ENCODE measurements around the gene NLRX1. TPM values are rescaled to one million over a fixed set of nuclear protein-coding genes. Genes with fewer than 3 reads are reported as not detected.
"Not testable (repeated sequence)": the region's sequence is repeated elsewhere in the genome, so short reads cannot be mapped to it uniquely, and the experiment has no call there.

NLRX1 gene
- total and polyA plus RNA-seq, 4 donors: 4.2 to 12.0 (median 10.4) TPM

GRCh38 chr11:119223856-119224255 is 55.3 kb downstream of the NLRX1 start:
- 92% methylated on average over 1 of the region's 1 CpG for WGBS
- no peaks in the 10 kb centered on the region for H3K9me3 ChIP-seq (ENCODE audit: control insufficient read depth in 4 of 4, low read length in 3 of 4)

GRCh38 chr11:119228535-119229287 is 60.2 kb downstream of the NLRX1 start:
- not testable (repeated sequence) for H3K9ac ChIP-seq (ENCODE audit: low read depth in 1 of 2, low read length in 2 of 2); H3K4me1 ChIP-seq (ENCODE audit: control insufficient read depth in 4 of 4, insufficient read depth in 4 of 4, low read length in 3 of 4)
- WGBS: 88% methylated on average over 9 of the region's 9 CpGs

More at GRCh38 chr11:119223856-119224255, 55.3 kb downstream of the NLRX1 start:
- Histone ChIP-seq H3K4me1 (ENCODE audit: control insufficient read depth in 4 of 4, insufficient read depth in 4 of 4, low read length in 3 of 4) (no peaks in the 10 kb centered on the region), H3K9ac (ENCODE audit: low read depth in 1 of 2, low read length in 2 of 2) (no peak overlapping the region), H3K27ac (ENCODE audit: low read depth in 1 of 2, low read length in 2 of 2) (no peak overlapping the region), H3K4me3 (ENCODE audit: low read depth in 1 of 3, low read length in 3 of 3) (no peak overlapping the region), H3K36me3 (ENCODE audit: control insufficient read depth in 4 of 4, insufficient read depth in 3 of 4, low read depth in 1 of 4, low read length in 3 of 4) (no peaks in the 10 kb centered on the region), H3K27me3 (ENCODE audit: control insufficient read depth in 4 of 4, insufficient read depth in 4 of 4, low read length in 3 of 4) (no peaks in the 10 kb centered on the region)
- no peak for TF ChIP-seq NR2F2 (IDR thresholded peaks at IDR 0.05)
- TF ChIP-seq, protein P1, sequence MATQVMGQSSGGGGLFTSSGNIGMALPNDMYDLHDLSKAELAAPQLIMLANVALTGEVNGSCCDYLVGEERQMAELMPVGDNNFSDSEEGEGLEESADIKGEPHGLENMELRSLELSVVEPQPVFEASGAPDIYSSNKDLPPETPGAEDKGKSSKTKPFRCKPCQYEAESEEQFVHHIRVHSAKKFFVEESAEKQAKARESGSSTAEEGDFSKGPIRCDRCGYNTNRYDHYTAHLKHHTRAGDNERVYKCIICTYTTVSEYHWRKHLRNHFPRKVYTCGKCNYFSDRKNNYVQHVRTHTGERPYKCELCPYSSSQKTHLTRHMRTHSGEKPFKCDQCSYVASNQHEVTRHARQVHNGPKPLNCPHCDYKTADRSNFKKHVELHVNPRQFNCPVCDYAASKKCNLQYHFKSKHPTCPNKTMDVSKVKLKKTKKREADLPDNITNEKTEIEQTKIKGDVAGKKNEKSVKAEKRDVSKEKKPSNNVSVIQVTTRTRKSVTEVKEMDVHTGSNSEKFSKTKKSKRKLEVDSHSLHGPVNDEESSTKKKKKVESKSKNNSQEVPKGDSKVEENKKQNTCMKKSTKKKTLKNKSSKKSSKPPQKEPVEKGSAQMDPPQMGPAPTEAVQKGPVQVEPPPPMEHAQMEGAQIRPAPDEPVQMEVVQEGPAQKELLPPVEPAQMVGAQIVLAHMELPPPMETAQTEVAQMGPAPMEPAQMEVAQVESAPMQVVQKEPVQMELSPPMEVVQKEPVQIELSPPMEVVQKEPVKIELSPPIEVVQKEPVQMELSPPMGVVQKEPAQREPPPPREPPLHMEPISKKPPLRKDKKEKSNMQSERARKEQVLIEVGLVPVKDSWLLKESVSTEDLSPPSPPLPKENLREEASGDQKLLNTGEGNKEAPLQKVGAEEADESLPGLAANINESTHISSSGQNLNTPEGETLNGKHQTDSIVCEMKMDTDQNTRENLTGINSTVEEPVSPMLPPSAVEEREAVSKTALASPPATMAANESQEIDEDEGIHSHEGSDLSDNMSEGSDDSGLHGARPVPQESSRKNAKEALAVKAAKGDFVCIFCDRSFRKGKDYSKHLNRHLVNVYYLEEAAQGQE (IDR thresholded peaks at IDR 0.05): no peak
- no peak for TF ChIP-seq YY1 (IDR thresholded peaks at IDR 0.05)
- TF ChIP-seq ZBTB33 (IDR thresholded peaks at IDR 0.05): no peak
- TF ChIP-seq, protein P2, sequence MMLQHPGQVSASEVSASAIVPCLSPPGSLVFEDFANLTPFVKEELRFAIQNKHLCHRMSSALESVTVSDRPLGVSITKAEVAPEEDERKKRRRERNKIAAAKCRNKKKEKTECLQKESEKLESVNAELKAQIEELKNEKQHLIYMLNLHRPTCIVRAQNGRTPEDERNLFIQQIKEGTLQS (IDR thresholded peaks at IDR 0.05): no peak
- TF ChIP-seq RXRA (IDR thresholded peaks at IDR 0.05): no peak
- no peak for TF ChIP-seq EGR1 (IDR thresholded peaks at IDR 0.05; ENCODE audit: low read depth in 2 of 2)
- no peak for TF ChIP-seq HNF4G (IDR thresholded peaks at IDR 0.05)
- no peak for TF ChIP-seq FOXA2 (IDR thresholded peaks at IDR 0.05)
- no peak for DNase-seq (ENCODE audit: low spot score)

GRCh38 chr11:119229288-119229672 is 60.8 kb downstream of the NLRX1 start:
- no peak for DNase-seq (ENCODE audit: low spot score)
- no peak for TF ChIP-seq HNF4A (conservative IDR thresholded peaks at IDR 0.05)
- TF ChIP-seq, protein P2 (IDR thresholded peaks at IDR 0.05): no peak
- 76% methylated on average over 3 of the region's 3 CpGs for WGBS
- H3K4me3 ChIP-seq (ENCODE audit: low read depth in 1 of 3, low read length in 3 of 3): no peak overlapping the region
- no peaks in the 10 kb centered on the region for H3K27me3 ChIP-seq (ENCODE audit: control insufficient read depth in 4 of 4, insufficient read depth in 4 of 4, low read length in 3 of 4)
- no peaks in the 10 kb centered on the region for H3K9me3 ChIP-seq (ENCODE audit: control insufficient read depth in 4 of 4, low read length in 3 of 4)
- no peak overlapping the region for H3K27ac ChIP-seq (ENCODE audit: low read depth in 1 of 2, low read length in 2 of 2)
- H3K9ac ChIP-seq (ENCODE audit: low read depth in 1 of 2, low read length in 2 of 2): no peak overlapping the region
- peaks cover 0 to 4% (median under 1%) of the 10 kb centered on the region in 4 donors for H3K4me1 ChIP-seq (ENCODE audit: control insufficient read depth in 4 of 4, insufficient read depth in 4 of 4, low read length in 3 of 4)
- peaks cover 0 to 4% (median 2%) of the 10 kb centered on the region in 4 donors for H3K36me3 ChIP-seq (ENCODE audit: control insufficient read depth in 4 of 4, insufficient read depth in 3 of 4, low read depth in 1 of 4, low read length in 3 of 4)

More at GRCh38 chr11:119228535-119229287, 60.2 kb downstream of the NLRX1 start:
- not testable (repeated sequence) for H3K27ac ChIP-seq (ENCODE audit: low read depth in 1 of 2, low read length in 2 of 2); H3K36me3 ChIP-seq (ENCODE audit: control insufficient read depth in 4 of 4, insufficient read depth in 3 of 4, low read depth in 1 of 4, low read length in 3 of 4); H3K9me3 ChIP-seq (ENCODE audit: control insufficient read depth in 4 of 4, low read length in 3 of 4); DNase-seq (ENCODE audit: low spot score); H3K27me3 ChIP-seq (ENCODE audit: control insufficient read depth in 4 of 4, insufficient read depth in 4 of 4, low read length in 3 of 4); H3K4me3 ChIP-seq (ENCODE audit: low read depth in 1 of 3, low read length in 3 of 3)

Data from liver (tissue), 9 donors.